ENCODE results near the gene ZDHHC14.

GRCh38 chr6:157597461-157598312, 216.7 kb downstream of the ZDHHC14 start:
- no peak for TF ChIP-seq YY1 (IDR thresholded peaks at IDR 0.05; ENCODE audit: insufficient read depth, insufficient read length)
- TF ChIP-seq SUZ12 (IDR thresholded peaks at IDR 0.05; ENCODE audit: extremely low read depth, insufficient read depth, insufficient read length) = no peak
- TF ChIP-seq ZNF274 (IDR thresholded peaks at IDR 0.05; ENCODE audit: low read depth, low read length) = no peak
